GM12878 (cell line): ENCODE data around the gene ADAMTS13. TPM values are rescaled to one million over a fixed set of nuclear protein-coding genes. Genes with fewer than 3 reads are reported as not detected.

ENCODE experiments used
- ATAC-seq: fragments of 200-7000 bp; cut with Tn5 transposase; 3 replicates; pipeline ENCODE4 v1.9.1; 2020; ENCODE audit warnings: mild to moderate bottlenecking, moderate library complexity
- BruUV-seq: library from RNA; stranded (reverse); fragments of 400-500 nt; replicated peaks from 2 replicates; lab custom pipeline; 2021; lab: Mats Ljungman, UMichigan
- CTCF ChIA-PET: fragments of 300-600 bp; sonication (Branson Sonifier 250); formaldehyde crosslinking; extraction: SDS; loops from one replicate; lab custom pipeline; 2021; ENCODE audit warnings: inconsistent platforms; lab: Yijun Ruan, JAX
- POLR2A ChIA-PET: fragments of 350-600 bp; formaldehyde crosslinking; extraction: SDS; loops from one replicate; lab custom pipeline; 2021; ENCODE audit warnings: inconsistent platforms; lab: Charles Lee
- RAD21 ChIA-PET: fragments of 300-600 bp; sonication (Branson Sonifier 250); formaldehyde crosslinking; loops from one replicate; lab custom pipeline; 2023; ENCODE audit warnings: antibody characterized with exemption; ENCODE audit not compliant: unreplicated experiment; lab: Charles Lee
- SMC1A ChIA-PET: fragments of 300-600 bp; sonication (Branson Sonifier 250); formaldehyde crosslinking; loops from one replicate; lab custom pipeline; 2023; ENCODE audit not compliant: unreplicated experiment, uncharacterized antibody; lab: Charles Lee
- DNase-seq: peaks from one replicate; pipeline ENCODE4 v3.0.0-alpha.2; 2011; ENCODE audit warnings: low read depth, low spot score
- FAIRE-seq: peaks from 3 replicates; lab custom pipeline; 2011; peaks lifted over from hg19 to GRCh38; lab: Jason Lieb, UNC
- H2AFZ ChIP-seq: 2 replicates; pipeline ENCODE4 v1.6.0; 2011; ENCODE audit warnings: low read depth, low read length, control low read depth; ENCODE audit not compliant: control insufficient read depth
- H3K27ac ChIP-seq: 2 replicates; pipeline ENCODE4 v1.5.1; 2011; ENCODE audit warnings: control low read depth; ENCODE audit not compliant: control insufficient read depth, insufficient read depth
- H3K27me3 ChIP-seq, 2 experiments: replicated peaks in 1 of 2; 2 replicates each; pipeline versions ENCODE4 v1.6.0 to v1.6.1; 2011; ENCODE audit warnings: low read length in 1 of 2; ENCODE audit not compliant: control insufficient read depth in 2 of 2, insufficient read depth in 2 of 2
- H3K36me3 ChIP-seq, 2 experiments: 2 replicates each; pipeline ENCODE4 v1.5.1; 2011; ENCODE audit warnings: low read length in 1 of 2; ENCODE audit not compliant: control insufficient read depth in 2 of 2, insufficient read depth in 2 of 2
- H3K4me1 ChIP-seq: 2 replicates; pipeline ENCODE4 v1.6.1; 2011; ENCODE audit warnings: mild to moderate bottlenecking, low read length, moderate library complexity, mixed read lengths; ENCODE audit not compliant: control insufficient read depth, insufficient read depth
- H3K4me2 ChIP-seq: 2 replicates; pipeline ENCODE4 v1.6.0; 2011; ENCODE audit warnings: control low read depth; ENCODE audit not compliant: control insufficient read depth, insufficient read depth
- H3K4me3 ChIP-seq: fragments of 200-600 bp; sonication (generic); 2 replicates; pipeline ENCODE4 v1.5.1; 2016
- H3K79me2 ChIP-seq: 2 replicates; pipeline ENCODE4 v1.6.0; 2011; ENCODE audit warnings: low read length; ENCODE audit not compliant: control insufficient read depth, insufficient read depth
- H3K9ac ChIP-seq: 2 replicates; pipeline ENCODE4 v1.8.0; 2011; ENCODE audit warnings: low read length, control low read depth, mixed read lengths; ENCODE audit not compliant: control insufficient read depth, insufficient read depth
- H3K9me3 ChIP-seq: replicated peaks from 3 replicates; pipeline ENCODE4 v1.5.1; 2011; ENCODE audit warnings: mild to moderate bottlenecking, low read length; ENCODE audit not compliant: control insufficient read depth, insufficient read depth
- H4K20me1 ChIP-seq: 2 replicates; pipeline ENCODE4 v1.6.0; 2011; ENCODE audit not compliant: control insufficient read depth, insufficient read depth
- HDAC6 ChIP-seq: fragments of 200-600 bp; sonication (generic); IDR thresholded peaks from one replicate; pipeline ENCODE4 v1.8.0; 2017; ENCODE audit warnings: antibody characterized with exemption; ENCODE audit not compliant: unreplicated experiment
- JUNB ChIP-seq: IDR thresholded peaks from 2 replicates; pipeline ENCODE4 v1.6.1; 2016; ENCODE audit warnings: antibody characterized with exemption, mild to moderate bottlenecking
- MEF2A ChIP-seq: IDR thresholded peaks from 2 replicates; pipeline ENCODE4 v1.6.1; 2011; ENCODE audit warnings: low read depth, mild to moderate bottlenecking, low read length, moderate library complexity; ENCODE audit not compliant: insufficient read depth
- NFYA ChIP-seq: IDR thresholded peaks from 2 replicates; pipeline ENCODE4 v1.6.1; 2011; ENCODE audit warnings: low read depth, mild to moderate bottlenecking, low read length, improper control_type of control experiment, borderline replicate concordance
- NR2C1 ChIP-seq: fragments of 450-650 bp; IDR thresholded peaks from 2 replicates; pipeline ENCODE4 v1.6.1; 2017; ENCODE audit warnings: antibody characterized with exemption, mild to moderate bottlenecking, moderate library complexity
- NR2F1 ChIP-seq: fragments of 450-650 bp; conservative IDR thresholded peaks from 2 replicates; pipeline ENCODE4 v1.6.1; 2017; ENCODE audit warnings: mild to moderate bottlenecking
- PBX3 ChIP-seq: IDR thresholded peaks from 2 replicates; pipeline ENCODE4 v1.6.1; 2011; ENCODE audit warnings: mild to moderate bottlenecking, low read depth, low read length, moderate library complexity; ENCODE audit not compliant: insufficient replicate concordance
- POLR2A ChIP-seq: IDR thresholded peaks from 2 replicates; pipeline ENCODE4 v1.6.1; 2011; ENCODE audit warnings: low read depth, mild to moderate bottlenecking, low read length
- POLR2AphosphoS2 ChIP-seq: IDR thresholded peaks from 2 replicates; pipeline ENCODE4 v1.6.1; 2011; ENCODE audit warnings: low read depth, mild to moderate bottlenecking, low read length, improper control_type of control experiment, moderate library complexity
- SP1 ChIP-seq: IDR thresholded peaks from one replicate; pipeline ENCODE4 v1.6.1; 2011; ENCODE audit warnings: low read depth, low read length
- ZBTB11 ChIP-seq: fragments of 450-650 bp; formaldehyde crosslinking; IDR thresholded peaks from 2 replicates; pipeline ENCODE4 v1.5.0; 2022; ENCODE audit warnings: mild to moderate bottlenecking, missing genetic modification characterization
- ZNF384 ChIP-seq: IDR thresholded peaks from 2 replicates; pipeline ENCODE4 v1.6.1; 2012; ENCODE audit warnings: low read depth, mild to moderate bottlenecking, low read length, improper control_type of control experiment, borderline replicate concordance
- WGBS: methylation state at CpG from one replicate; pipeline ENCODE4 v1.1.6; 2016; ENCODE audit warnings: low lambda C conversion rate; ENCODE audit not compliant: insufficient replicate concordance, insufficient coverage; ENCODE audit errors: missing lambda C conversion rate; 5-methylcytosine and 5-hydroxymethylcytosine counted together
- in situ Hi-C: fragments of 300-500 bp; cut with MboI; formaldehyde crosslinking; loops from 9 replicates; pipeline ENCODE4 v1.14.3; 2018; ENCODE audit warnings: mixed read lengths
- intact Hi-C: fragments of 100-400 bp; cut with micrococcal nuclease; formaldehyde crosslinking; loops from one replicate; pipeline ENCODE4 v1.14.2; 2022; ENCODE audit not compliant: unreplicated experiment
- polyA plus RNA-seq, 11 experiments: library from polyadenylated mRNA; depleted of rRNA in 4 of 11; unstranded in 6 of 11; stranded (reverse) in 5 of 11; fragments of >200 nt; fragmentation: Nextera tagmentation in 4 of 11; fragmentation: Illumina TruSeq in 1 of 11; extraction: Ambion mirVana in 4 of 11; extraction: Trizol in 1 of 11; gene quantifications; 1 replicate in 1 of 11; 2 replicates in 10 of 11; pipeline versions ENCODE4 v1.2.1 to v1.2.3, GENCODE V29; 2011 to 2016; ENCODE audit warnings: inconsistent platforms in 2 of 11, missing spikeins in 2 of 11, low read depth in 1 of 11
- total RNA-seq, 4 experiments: library from RNA; depleted of rRNA in 3 of 4; stranded (reverse); fragments of >200 nt in 3 of 4; fragmentation: Illumina TruSeq in 1 of 4; extraction: Trizol in 1 of 4; gene quantifications; 2 replicates each; pipeline versions ENCODE4 v1.2.1 to v1.2.3, GENCODE V29; 2013 to 2021

ADAMTS13 gene
- total and polyA plus RNA-seq, 10 of the 15 experiments (the other 5 are each of a cell fraction or from before 2014, with no cell fraction given): 0.08 to 2.4 (median 0.28) TPM

GRCh38 chr9:133470427-133470924 is 48.3 kb downstream of the ADAMTS13 start:
- Histone ChIP-seq H4K20me1 (no peaks in the 10 kb centered on the region), H2AFZ (no peak overlapping the region), H3K9me3 (no peaks in the 10 kb centered on the region), H3K4me1 (no peaks in the 10 kb centered on the region), H3K4me2 (no peak overlapping the region), H3K27me3 (no peaks in the 10 kb centered on the region), H3K4me3 (no peak overlapping the region), H3K27ac (no peak overlapping the region), H3K9ac (no peak overlapping the region), H3K36me3 (peaks cover 0 to 18% of the 10 kb centered on the region in 2 experiments; a peak in 3 of 4 replicates), H3K79me2 (no peaks in the 10 kb centered on the region; the same call in 1 of the 2 replicates)
- ChIA-PET RAD21 (no interaction called here), POLR2A (interaction anchor here (0.9 kb wide), 1 partner anchor 9 kb away, joined by 5 read pairs; no protein-coding TSS in a partner anchor), CTCF (interaction anchor here (0.6 kb wide), 1 partner anchor 127 kb away, joined by 3 read pairs; no protein-coding TSS in a partner anchor), SMC1A (no interaction called here)
- TSS peak; percentile 17 for BruUV-seq
- WGBS: 58% methylated on average over 16 of the region's 16 CpGs
- intact Hi-C loops: no loop called here
- DNase-seq (no peak), FAIRE-seq (no peak), ATAC-seq (no peak; the same call in 2 of the 3 replicates)
- TF ChIP-seq POLR2AphosphoS2: peak; percentile 49; the same call in 1 of the 2 replicates
- no peak for TF ChIP-seq ZNF384
- TF ChIP-seq NR2F1: no peak
- no peak for TF ChIP-seq JUNB
- no peak for TF ChIP-seq MEF2A
- no peak for TF ChIP-seq NR2C1
- TF ChIP-seq PBX3: no peak
- peak; percentile 61 for TF ChIP-seq POLR2A
- no peak for TF ChIP-seq SP1
- TF ChIP-seq ZBTB11: no peak
- no peak for TF ChIP-seq HDAC6
- no peak for TF ChIP-seq NFYA
- in situ Hi-C loops: no loop called here
